GM21526 (cell line): ENCODE results near the gene AKAP13.

ENCODE experiments used
- ATAC-seq: cut with Tn5 transposase; IDR thresholded peaks from one replicate; pipeline ENCODE4 v1.9.1; 2021; ENCODE audit warnings: moderate library complexity; ENCODE audit not compliant: unreplicated experiment, low FRiP score

Gene AKAP13

DNA sequence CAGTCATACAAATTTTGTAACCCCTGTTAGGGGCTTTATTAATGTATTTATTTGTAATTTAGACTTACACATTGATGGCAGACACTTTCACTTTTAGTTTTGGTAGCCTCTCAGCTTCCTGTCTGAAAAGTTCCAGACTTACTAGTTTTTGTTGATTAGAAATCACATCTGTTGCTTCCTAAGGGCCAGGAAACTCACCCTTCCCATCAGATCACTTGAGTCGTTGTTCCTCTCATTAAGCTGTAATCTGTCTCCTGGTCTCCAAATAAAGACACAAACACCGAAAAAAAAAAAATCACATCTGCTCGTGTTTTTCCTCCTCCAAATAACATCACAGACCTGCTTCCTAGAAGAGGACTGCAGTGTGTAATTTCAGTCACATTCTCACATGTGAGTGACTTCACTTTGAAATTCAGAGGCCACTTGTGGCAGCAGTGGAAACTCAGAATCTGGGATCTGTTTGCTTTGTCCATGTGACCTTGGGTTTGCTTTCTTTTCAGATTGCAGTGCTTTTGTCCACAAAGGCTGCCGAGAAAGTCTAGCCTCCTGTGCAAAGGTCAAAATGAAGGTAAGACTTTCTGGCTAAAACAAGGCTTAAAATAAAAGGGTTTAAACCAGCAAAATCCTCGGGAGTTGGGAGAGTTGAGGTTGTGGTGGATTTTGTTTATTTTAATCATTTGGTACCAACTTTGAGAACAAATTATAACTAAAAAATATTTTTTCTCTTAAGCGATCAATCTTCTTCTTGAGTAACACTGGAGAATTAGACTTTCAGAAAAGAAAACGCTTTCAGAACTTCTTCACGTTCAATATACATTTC is 327.3 kb downstream of the AKAP13 start:
- peak; percentile 16 for ATAC-seq

DNA sequence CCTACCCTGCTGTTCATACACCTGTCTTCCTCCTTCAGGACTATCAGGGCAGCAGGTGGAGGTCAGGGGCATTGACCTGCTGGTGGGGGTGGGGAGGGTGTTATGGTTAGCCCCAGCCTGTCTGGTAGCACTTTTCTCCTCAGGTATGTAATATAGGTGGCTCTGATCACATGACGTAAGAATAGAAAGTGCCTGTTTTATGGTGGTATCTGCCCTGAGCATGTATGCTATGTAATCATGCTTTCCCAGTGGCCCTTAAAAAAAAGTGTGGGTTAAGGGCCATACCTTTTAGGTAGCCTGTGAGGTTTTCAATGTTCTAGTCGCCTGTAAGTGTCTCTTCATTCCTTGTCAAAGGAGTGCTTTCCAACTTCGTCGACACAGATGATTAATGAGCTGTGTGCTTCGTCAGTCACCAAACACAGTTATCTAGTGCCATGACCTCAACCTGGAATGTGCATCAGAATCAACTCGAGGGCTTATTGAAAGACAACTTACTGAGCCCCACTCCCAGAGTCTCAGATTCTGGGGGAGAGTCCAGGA is 328.1 kb downstream of the AKAP13 start:
- ATAC-seq, result no peak

DNA sequence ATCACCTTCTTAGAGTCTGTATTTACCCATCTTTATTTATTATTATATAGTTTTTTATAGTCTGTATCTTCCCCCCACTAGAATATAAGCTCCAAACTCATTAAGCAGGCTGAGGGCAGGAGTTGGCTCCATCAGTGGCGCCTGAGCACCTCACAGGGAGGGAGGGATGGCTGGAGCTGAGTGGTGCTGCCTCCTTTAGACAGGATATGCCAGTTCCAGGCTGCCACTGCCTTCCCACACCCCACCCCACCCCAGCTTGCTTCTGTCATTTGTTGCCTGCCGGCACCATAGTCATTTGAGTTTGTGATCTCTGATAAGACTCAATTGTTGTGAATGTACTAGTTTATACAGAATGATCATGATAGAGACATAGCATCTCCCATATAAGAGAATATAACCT is 328.8 kb downstream of the AKAP13 start:
- ATAC-seq, result no peak

DNA sequence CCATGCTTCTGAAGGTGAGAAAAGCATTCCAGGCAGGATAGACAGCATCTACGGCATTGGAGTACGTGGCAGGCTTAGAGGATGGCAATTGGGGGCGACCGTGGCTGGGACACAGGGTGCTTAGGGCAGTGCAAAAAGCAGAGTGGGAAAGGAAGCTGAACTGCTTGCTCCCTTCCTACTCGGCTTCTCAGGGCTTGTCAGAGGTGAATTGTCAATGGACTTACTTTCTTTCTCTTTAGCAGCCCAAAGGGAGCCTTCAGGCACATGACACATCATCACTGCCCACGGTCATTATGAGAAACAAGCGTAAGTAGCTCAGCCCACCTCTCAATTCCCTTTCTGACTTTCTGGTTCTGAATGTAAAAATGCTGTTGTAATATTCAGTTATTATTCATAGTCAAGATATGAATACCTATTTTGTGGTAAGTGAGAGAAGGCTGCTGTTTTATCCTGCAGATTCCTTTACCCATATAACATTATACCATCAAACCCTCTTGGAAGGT is 330.0 kb downstream of the AKAP13 start:
- peak; percentile 51 for ATAC-seq

DNA sequence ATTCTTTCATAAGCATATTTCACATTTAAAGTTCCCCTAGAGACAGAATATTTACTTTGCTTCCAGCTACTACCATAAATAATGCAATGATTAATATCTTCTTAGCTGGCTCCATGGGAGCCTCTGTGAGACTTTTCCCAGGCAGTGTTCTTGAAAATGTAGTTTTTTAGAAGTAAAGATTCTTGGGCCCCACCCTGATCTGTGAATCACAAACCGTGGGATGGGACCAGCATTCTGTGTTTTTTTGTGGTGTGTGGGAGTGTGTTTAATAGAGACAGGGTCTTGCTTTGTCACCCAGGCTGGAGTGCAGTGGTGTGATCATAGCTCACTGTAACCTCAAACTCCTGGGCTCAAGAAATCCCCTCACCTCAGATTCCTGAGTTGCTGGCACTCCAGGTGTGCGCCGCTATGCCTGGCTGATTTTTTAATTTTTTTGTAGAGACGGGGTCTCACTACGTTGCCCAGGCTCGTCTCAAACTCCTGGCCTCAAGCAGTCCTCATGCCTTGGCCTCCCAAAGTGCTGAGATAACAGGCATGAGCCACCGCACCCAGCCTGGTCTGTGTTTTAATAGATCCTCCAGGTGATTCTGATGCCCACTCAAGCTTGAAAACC is 331.3 kb downstream of the AKAP13 start:
- ATAC-seq, result no peak

DNA sequence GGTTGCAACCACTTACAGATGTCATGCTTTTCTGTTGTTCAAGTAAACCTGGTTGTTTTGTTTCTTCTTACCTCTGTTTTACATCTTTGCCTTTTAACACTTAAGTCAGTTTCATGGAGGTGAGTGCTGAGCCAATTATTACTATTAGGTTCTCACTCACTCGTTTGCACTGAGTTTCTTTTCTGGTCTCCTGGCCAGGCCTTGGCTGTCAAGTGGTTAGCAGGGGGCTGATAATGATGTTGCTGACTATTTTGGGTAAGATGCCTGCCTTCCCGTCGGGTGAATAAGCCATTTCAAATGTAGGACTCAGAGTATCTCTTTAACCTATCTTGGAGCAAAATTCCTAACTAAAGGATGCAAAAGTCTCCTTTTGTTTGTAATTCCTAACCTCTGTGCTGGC is 335.9 kb downstream of the AKAP13 start:
- no peak for ATAC-seq

DNA sequence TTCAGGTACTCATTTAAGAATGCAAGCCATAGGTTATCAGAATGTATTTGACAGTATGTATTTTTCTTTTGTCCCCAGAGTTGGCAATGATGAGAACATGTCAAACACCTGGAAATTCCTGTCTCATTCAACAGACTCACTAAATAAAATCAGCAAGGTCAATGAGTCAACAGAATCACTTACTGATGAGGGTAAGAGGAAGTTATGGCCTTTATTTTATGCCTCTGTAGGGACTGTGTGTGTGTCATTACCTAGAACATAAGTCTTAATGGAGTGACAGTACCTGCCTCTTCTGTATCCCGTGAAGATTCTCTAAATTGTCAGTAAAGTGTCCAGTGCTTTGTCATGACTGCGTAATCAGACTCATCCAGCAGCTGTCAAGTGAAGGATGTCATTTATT is 336.8 kb downstream of the AKAP13 start:
- no peak for ATAC-seq

DNA sequence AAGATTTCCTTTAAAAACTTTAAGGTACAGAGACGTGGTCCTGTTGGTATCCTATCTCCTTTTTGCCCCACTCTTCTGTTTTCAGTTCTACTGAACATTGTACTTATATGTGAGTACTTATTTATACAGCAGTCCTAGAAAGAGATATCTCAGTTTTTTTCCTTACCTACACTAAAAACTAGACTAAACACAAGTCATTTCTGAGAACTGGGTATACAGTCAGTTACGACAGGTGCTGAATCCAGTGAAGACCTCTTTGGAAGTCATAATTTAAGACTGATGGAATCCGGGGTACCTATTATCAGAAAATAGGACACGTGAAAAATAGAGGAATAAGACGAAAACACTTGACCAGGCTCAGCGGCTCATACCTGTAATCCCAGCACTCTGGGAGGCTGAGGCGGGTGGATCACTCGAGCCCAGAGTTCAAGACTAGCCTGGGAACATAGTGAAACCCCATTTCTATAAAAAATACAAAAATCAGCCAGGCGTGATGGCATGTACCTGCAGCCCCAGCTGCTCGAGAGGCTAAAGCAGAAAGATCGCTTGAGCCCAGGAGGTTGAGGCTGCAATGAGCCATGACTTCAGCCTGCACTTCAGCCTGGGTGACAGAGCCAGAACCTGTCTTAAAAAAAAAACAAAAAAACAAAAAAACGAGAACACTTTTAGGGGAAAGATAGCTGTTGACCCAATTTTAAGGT is 338.0 kb downstream of the AKAP13 start:
- ATAC-seq, result peak; percentile 52

DNA sequence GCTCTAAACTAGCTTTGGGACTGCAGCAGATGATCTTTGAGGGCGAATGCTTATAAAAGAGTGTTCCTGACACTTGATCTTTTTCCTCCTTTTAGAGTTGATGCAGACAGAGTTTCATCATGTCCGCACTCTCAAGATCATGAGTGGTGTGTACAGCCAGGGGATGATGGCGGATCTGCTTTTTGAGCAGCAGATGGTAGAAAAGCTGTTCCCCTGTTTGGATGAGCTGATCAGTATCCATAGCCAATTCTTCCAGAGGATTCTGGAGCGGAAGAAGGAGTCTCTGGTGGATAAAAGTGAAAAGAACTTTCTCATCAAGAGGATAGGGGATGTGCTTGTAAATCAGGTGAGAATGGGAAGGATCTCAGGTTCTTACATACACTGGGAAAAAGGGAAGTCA is 338.6 kb downstream of the AKAP13 start:
- no peak for ATAC-seq

DNA sequence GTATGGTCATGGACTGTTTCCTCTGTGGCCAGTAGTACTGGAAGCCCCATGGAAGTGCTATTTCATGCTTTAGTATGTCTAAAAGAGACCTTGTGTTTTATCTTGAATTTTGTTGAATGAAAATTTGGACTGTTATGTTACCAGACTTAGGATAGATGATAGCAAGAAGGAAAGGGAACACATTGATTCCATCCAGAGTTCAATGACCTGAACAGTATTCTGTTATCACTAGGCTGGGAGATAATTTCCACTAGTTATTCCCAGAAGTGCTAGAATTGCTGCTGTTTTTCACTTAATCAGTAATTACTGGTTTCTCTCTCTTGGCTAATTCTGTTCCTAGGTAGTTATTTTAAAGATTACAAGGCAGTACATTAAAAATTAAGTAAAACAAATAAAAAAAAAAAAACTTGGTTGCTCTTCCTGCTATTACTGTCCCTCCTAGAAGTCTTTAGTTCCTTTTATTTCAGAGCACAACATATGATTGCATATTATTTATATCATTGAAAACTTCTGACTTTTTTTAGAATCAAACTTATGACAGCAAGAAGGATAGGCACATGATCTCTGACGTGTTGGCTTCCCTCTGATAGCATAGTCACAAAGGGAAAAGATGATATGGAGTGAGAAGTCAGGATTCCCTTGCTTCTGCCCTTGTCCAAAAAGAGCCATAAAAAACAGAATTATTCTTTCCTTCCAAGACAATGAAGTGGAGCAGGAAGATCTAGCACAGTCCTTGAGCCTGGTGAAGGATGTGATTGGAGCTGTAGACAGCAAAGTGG is 342.2 kb downstream of the AKAP13 start:
- ATAC-seq, result no peak

DNA sequence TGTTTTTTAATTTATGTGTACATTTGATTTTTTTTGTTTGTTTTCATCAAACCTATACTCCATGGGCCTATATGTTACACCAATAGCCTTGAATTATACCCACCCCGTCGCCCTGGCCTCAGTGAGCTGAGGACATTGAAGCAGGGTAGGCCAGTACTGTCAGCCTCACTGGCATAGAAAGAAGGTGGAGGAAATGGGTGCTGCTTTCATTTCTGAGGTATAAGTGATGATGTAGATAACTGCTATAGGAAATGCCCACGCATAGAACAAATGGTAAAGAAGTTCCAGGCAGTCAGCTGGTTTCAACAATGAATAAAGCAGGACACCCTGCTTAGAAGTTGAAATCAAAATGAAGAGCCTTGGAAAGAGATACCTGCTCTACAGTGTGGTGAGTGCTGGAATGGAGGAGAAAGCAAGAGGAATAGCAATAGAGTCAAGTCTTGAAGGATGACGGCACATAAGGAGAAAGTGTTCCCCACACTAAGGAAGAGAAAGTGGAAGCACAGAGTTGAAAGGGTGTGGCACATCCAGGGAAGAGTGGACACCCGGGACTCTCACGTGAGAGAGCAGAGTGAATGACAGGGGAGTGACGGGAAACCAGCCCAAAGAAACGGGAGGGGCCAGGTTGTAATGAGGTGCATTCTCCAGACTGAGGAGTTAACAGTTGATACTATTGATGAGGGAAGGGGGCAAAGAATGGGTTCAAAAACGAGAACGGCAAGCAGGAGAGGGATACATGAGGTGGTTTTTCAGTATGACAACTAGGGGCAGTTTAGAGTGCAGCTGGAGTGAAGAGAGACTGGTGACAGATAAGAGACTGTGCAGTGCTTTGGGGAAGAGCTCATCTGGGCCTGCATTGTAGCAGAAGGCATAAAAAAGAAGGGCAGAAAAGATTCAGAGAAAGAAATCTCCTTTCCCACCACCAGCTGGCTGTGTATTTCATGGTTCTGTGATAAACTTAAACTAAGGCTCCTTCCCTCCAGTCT is 343.9 kb downstream of the AKAP13 start:
- ATAC-seq, result no peak

DNA sequence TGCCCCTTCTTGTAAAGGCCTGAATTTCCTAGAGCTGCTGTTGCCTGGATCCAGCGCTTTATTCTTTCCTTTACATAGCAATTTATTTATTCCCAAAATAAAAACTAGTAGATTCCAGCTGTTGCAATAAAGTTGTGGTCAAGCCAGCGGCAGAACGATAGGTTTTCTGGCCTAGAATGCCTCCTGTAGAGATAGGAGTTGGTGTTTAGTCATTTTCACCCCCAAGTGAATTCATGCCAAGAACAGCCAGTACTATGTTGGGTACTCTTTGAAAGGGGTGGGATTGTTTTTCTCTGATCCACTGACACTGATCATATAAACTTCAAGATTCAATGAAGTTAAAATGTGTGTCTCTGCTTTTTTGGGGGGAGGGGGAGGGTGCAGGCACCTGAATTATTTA is 344.6 kb downstream of the AKAP13 start:
- no peak for ATAC-seq

DNA sequence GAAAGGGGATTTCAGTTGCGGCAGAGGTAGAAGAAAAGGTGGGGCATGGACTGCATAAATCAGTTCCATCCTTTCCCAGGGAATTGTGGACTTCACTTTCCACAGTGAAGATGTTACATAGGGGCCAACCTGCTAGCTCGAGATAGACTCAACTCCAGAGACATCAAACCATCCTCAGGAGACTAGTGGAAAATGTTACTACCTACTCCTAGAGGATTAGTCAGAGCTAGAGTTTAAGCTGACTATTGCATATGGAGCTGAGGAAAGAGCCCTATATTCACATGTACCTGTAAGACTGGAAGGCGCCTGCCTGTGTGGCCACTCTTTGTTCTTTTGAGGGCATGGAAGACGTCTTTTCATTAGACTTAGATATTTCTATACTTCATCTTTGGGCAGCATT is 345.2 kb downstream of the AKAP13 start:
- ATAC-seq, result no peak

DNA sequence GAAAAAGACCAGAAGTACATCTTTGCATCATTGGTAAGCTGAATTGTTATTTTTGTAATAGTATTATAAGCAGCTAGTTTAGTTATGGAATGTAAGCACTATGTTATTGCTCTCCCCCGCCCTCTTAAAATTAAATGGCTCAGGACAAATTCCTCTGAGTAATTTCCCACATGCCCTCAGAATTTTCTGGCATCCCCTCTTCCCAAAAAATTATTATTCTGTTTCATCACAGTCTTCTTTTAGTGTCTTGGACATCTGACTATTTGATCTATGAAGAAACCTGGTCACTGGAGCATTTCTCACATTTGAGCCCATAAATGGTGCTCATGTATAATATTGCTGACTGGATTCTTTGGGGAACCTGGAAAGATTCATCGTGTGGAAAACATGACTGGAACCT is 346.1 kb downstream of the AKAP13 start:
- ATAC-seq, result no peak

DNA sequence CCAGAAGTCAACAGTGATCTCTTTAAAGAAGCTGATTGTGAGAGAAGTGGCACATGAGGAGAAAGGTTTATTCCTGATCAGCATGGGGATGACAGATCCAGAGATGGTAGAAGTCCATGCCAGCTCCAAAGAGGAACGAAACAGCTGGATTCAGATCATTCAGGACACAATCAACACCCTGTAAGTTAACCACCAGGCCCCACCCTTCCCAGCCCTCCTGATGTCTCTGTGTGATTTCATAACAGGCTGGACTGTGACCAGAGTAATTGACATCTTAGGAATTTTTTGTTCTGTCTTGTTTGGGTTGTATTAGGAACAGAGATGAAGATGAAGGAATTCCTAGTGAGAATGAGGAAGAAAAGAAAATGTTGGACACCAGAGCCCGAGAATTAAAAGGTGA is 346.7 kb downstream of the AKAP13 start:
- no peak for ATAC-seq

DNA sequence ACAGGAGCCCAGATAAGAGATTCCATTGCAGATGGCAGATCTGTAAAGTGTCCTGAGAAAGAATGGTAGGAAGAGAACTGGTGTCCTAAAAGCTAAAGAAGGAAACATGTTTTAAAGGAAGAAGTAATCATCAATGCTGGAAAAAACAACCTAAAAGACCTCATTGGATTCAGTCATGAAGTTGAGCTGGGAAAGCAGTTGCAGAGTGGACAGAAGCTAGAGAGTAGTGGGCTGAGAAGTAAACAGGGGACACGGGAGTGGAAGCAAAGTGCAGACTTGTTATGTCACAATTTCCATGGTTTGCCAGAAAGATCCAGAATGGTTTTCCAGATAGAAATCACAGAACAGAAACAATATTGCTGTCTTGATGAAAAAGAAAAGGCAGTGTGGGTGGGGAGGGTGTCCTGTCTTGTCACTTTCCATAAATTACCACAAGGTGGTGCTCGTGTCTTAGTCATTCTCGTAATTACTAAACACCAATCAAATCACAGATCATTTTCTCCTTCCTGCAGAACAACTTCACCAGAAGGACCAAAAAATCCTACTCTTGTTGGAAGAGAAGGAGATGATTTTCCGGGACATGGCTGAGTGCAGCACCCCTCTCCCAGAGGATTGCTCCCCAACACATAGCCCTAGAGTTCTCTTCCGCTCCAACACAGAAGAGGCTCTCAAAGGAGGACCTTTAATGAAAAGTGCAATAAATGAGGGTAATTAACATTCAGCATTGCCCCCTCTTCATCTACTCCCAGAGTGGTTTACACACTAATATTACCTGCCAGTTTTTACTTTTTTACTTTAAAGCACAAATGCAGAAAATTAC is 349.8 kb downstream of the AKAP13 start:
- peak; percentile 64 for ATAC-seq

DNA sequence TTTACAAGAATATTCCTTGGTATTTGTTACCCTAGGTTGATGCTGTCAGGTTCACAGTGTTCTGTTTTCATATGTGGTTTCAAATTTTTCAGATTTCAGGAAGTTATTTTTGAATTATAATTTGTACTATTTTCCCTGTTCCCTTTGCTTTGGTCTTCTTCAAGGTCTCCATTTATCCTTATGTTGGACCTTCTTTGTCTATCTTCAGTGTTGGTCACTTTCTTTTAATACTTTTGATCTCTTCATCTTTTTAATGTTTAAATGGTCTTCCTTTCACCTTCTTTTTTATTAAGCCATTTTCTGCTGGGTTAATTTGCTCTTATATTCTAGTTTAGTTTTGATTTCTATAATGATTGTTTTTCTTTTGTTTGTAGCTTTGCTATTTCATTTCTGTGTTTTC is 353.0 kb downstream of the AKAP13 start:
- ATAC-seq, result no peak

DNA sequence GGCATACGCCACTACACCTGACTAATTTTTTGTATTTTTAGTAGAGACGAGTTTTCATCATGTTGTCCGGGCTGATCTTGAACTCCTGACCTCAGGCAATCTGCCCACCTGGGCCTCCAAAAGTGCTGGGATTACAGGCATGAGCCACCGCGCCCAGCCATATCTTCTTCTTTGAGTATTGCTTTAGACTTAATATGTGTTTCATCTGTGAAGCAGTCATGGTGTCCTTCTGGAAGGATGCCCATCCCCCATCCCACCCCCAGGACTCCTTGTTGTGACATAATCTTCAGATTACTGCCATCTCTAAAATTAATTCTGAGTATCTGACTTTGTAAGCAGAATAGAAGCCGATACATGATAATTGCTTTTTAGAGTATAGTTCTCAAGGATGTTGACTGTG is 356.7 kb downstream of the AKAP13 start:
- ATAC-seq, result no peak
